ENCODE data around the gene TMEM117. TPM values are rescaled to one million over a fixed set of nuclear protein-coding genes. Genes with fewer than 3 reads are reported as not detected.

Gene TMEM117
- total and polyA plus RNA-seq, 7 donors, result 2.3 to 21.4 (median 17.5) TPM

GRCh38 chr12:43883748-43884147 lies 47.9 kb downstream of the TMEM117 start:
- intact Hi-C loops (cut with DNase I), result loop anchor here (2.0 to 10.0 kb wide), 3 partner anchors 46 to 439 kb away; partner anchors contain the start of genes IRAK4, PUS7L and TMEM117
- Histone ChIP-seq H3K27ac (no peak overlapping the region), H3K27me3 (no peaks in the 10 kb centered on the region), H3K4me3 (no peak overlapping the region), H3K9me3 (no peaks in the 10 kb centered on the region), H3K4me1 (peaks cover 0 to 37% (median 12%) of the 10 kb centered on the region in 4 donors), H3K36me3 (no peaks in the 10 kb centered on the region)
- WGBS, 2 donors, result 93 to 97% methylated on average over 2 of the region's 2 CpGs
- TF ChIP-seq CTCF (IDR thresholded peaks at IDR 0.05), result no peak
- TF ChIP-seq POLR2AphosphoS5 (IDR thresholded peaks at IDR 0.05), result no peak
- TF ChIP-seq POLR2A (IDR thresholded peaks at IDR 0.05), result no peak
- DNase-seq, result no peak

GRCh38 chr12:43884683-43885410 lies 49.0 kb downstream of the TMEM117 start:
- Histone ChIP-seq H3K4me3 (peak overlapping the region in 3 of 4 donors; percentile 2 to 15 (median 3)), H3K27ac (peak overlapping the region in 3 of 4 donors; percentile 53 to 63 (median 61)), H3K27me3 (no peaks in the 10 kb centered on the region), H3K36me3 (no peaks in the 10 kb centered on the region), H3K9me3 (no peaks in the 10 kb centered on the region), H3K4me1 (peaks cover 0 to 34% (median 12%) of the 10 kb centered on the region in 4 donors)
- DNase-seq, result no peak
- TF ChIP-seq POLR2A (IDR thresholded peaks at IDR 0.05) (no peak), EP300 (IDR thresholded peaks at IDR 0.05) (peak in 1 of 4 donors; percentile 51), CTCF (IDR thresholded peaks at IDR 0.05) (no peak), POLR2AphosphoS5 (IDR thresholded peaks at IDR 0.05) (peak in 2 of 4 donors; percentile 36 to 53)
- 82 to 86% methylated on average over 8 of the region's 8 CpGs for WGBS, 2 donors
- intact Hi-C loops (cut with DNase I), result loop anchor here (5.0 to 10.0 kb wide), 2 partner anchors 48 to 440 kb away; partner anchors contain the start of gene TMEM117

- intact Hi-C loops (cut with DNase I), result loop anchor here (10.0 kb wide), 1 partner anchor 443 kb away; no protein-coding TSS in a partner anchor
- DNase-seq, result no peak
- Histone ChIP-seq H3K9me3 (no peaks in the 10 kb centered on the region), H3K27ac (no peak overlapping the region), H3K4me1 (peaks cover 0 to 18% (median 8%) of the 10 kb centered on the region in 4 donors), H3K36me3 (no peaks in the 10 kb centered on the region), H3K4me3 (no peak overlapping the region), H3K27me3 (no peaks in the 10 kb centered on the region)
- 89 to 93% methylated on average over 2 of the region's 2 CpGs for WGBS, 2 donors
- no peak for TF ChIP-seq POLR2AphosphoS5 (IDR thresholded peaks at IDR 0.05)
- TF ChIP-seq POLR2A (IDR thresholded peaks at IDR 0.05), result no peak
- no peak for TF ChIP-seq EP300 (IDR thresholded peaks at IDR 0.05)
- no peak for TF ChIP-seq CTCF (IDR thresholded peaks at IDR 0.05)
Observed at GRCh38 chr12:43887397-43887796, 51.5 kb downstream of the TMEM117 start.

DNA sequence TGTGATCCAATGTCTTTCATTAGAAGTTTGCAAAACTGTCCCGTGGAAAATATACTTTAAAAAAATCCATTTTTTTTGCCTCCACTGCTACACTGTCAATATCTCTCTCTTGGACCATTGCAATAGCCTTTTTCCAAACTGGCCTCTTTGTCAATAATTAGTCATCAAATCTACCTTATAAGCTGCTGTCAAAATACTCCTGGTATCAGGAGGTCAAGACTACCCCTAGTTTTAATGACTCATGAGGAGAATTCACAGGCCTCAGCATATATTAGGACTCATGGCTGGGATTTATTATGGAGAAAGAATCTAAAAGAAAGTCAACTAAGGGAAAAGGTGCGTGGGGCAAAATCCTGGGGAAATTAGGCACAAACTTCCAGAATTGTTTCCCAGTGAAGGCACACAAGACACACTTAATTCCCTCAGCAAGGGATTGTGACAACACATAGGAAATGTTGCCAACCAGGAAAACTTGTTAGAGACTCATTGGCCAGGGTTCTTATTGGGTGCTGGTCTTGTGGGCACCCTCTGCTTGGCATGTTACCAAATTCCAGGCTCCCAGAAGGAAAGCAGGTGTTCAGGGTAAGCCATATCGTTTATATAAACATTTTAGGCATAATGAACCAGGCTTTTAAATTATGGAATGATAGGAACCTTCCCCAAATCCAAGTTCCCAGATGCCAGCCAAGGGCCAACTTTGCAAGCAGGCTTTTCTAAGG lies 56.1 kb downstream of the TMEM117 start:
- TF ChIP-seq EP300 (IDR thresholded peaks at IDR 0.05) (no peak), POLR2A (IDR thresholded peaks at IDR 0.05) (no peak), CTCF (IDR thresholded peaks at IDR 0.05) (no peak), POLR2AphosphoS5 (IDR thresholded peaks at IDR 0.05) (no peak)
- WGBS, 2 donors, result 71 to 82% methylated on average over 3 of the region's 3 CpGs
- H3K4me3 ChIP-seq, result no peak overlapping the region
- H3K27ac ChIP-seq, result no peak overlapping the region
- no peaks in the 10 kb centered on the region for H3K4me1 ChIP-seq
- H3K9me3 ChIP-seq, result no peaks in the 10 kb centered on the region
- no peaks in the 10 kb centered on the region for H3K27me3 ChIP-seq
- DNase-seq, result no peak
- H3K36me3 ChIP-seq, result no peaks in the 10 kb centered on the region
- intact Hi-C loops (cut with DNase I), result no loop called here

Data from sigmoid colon (tissue), 7 donors.